OCI-LY1 (cell line): ENCODE data around the gene ARL17B.
"Not testable (repeated sequence)": the region's sequence is repeated elsewhere in the genome, so short reads cannot be mapped to it uniquely, and the experiment has no call there.

Experiments
- EZH2 ChIP-seq: fragments of 200-600 bp; sonication (generic), shearing (Covaris generic); IDR thresholded peaks from 2 replicates; pipeline ENCODE4 v1.8.0; 2017; ENCODE audit warnings: borderline replicate concordance, mixed run types, mild to moderate bottlenecking, antibody characterized with exemption, low read length, moderate library complexity, mixed read lengths
- TF ChIP-seq, protein P1 (sequence below): fragments of 200-600 bp; sonication (generic), shearing (Covaris generic); IDR thresholded peaks from 2 replicates; pipeline ENCODE4 v1.5.1; 2017; ENCODE audit warnings: mild to moderate bottlenecking, antibody characterized with exemption, low read length, moderate library complexity, mixed read lengths

DNA sequence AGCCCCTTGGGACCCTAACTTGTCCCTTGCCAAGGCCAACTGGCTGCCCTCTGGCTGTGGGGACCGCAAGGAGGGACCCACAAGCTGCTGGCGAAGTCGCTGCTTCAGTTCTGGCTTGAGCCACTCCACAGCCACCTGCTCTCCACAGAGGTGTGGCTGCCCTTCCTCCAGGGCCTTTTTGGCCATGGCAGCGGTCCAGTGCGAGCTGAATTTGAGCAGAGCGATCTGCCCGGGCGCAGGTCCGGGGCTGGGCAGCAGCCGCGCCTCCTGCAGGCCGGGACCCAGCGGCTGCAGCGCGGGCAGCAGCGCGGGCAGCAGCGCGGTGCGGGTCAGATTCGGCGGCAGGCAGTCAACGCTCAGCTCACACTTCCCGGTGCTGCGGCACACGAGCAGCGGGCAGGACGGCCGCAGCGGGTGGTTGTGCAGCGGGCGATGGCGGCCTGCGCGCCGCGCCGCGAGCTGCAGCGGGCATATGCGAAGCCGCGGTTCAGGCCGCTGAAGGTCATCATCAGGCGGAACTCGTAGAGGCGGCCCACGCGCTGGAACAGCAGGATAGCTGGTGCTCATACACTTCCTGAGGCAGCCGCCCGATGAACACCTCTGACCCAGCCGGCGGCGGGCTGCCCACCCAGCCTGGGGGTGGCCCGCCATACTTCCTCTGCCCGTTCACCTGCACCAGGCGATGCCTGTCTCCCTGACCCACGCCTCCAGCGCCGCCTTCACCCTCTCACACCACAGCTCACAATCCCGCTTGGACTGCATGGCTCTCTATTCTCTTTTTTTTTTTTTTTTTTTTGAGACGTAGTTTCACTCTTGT lies 101.5 kb downstream of the ARL17B start:
- TF ChIP-seq, protein P1, sequence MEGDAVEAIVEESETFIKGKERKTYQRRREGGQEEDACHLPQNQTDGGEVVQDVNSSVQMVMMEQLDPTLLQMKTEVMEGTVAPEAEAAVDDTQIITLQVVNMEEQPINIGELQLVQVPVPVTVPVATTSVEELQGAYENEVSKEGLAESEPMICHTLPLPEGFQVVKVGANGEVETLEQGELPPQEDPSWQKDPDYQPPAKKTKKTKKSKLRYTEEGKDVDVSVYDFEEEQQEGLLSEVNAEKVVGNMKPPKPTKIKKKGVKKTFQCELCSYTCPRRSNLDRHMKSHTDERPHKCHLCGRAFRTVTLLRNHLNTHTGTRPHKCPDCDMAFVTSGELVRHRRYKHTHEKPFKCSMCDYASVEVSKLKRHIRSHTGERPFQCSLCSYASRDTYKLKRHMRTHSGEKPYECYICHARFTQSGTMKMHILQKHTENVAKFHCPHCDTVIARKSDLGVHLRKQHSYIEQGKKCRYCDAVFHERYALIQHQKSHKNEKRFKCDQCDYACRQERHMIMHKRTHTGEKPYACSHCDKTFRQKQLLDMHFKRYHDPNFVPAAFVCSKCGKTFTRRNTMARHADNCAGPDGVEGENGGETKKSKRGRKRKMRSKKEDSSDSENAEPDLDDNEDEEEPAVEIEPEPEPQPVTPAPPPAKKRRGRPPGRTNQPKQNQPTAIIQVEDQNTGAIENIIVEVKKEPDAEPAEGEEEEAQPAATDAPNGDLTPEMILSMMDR = not testable (repeated sequence)
- not testable (repeated sequence) for TF ChIP-seq EZH2
